Measurements from ENCODE around the gene ENPP6.
"Not testable (repeated sequence)": the region's sequence is repeated elsewhere in the genome, so short reads cannot be mapped to it uniquely, and the experiment has no call there.

Gene ENPP6

DNA sequence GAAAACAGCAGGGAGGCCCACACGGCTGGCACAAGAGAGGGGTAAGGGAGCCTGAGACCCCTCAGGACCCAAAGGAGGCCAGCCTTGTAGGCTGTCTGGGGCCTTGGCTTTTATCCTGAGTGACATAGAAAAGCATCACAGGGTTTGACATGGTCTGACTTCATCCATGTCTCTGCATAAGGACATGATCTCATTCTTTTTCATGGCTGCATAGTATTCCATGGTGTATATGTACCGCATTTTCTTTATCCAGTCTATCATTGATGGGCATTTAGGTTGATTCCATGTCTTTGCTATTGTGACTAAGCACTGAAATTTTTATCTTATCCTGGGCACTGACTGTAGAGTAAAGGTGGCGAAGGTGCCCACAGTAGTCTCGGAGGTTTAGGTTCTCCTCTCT, 166.4 kb downstream of the ENPP6 start:
- DNase-seq: not testable (repeated sequence)

- DNase-seq: no peak
Observed at GRCh38 chr4:184046148-184046547, 171.5 kb downstream of the ENPP6 start.

GRCh38 chr4:184041156-184041555, 176.5 kb downstream of the ENPP6 start:
- DNase-seq: no peak

GRCh38 chr4:184039963-184040383, 177.7 kb downstream of the ENPP6 start:
- no peak for DNase-seq

All from NCI-H2107 (cell line).